Neural cell (in vitro differentiated cells): ENCODE measurements around the gene ARL5A.

Experiments used
- EZH2 ChIP-seq: fragments of 200-600, 300-800 bp; shearing (Covaris generic), sonication (generic); IDR thresholded peaks from 2 replicates; pipeline ENCODE4 v1.6.1; 2014; ENCODE audit warnings: antibody characterized with exemption, low read length, borderline replicate concordance, mild to moderate bottlenecking; ENCODE audit not compliant: insufficient read depth, poor library complexity, severe bottlenecking
- POLR2AphosphoS5 ChIP-seq: IDR thresholded peaks from 2 replicates; pipeline ENCODE4 v1.6.1; 2012
- RAD21 ChIP-seq: fragments of 450-650 bp; conservative IDR thresholded peaks from 2 replicates; pipeline ENCODE4 v1.6.1; 2014; ENCODE audit warnings: antibody characterized with exemption, mild to moderate bottlenecking, moderate library complexity
- TF ChIP-seq, protein P1 (sequence below): fragments of 450-650 bp; IDR thresholded peaks from 2 replicates; pipeline ENCODE4 v1.5.1; 2014; ENCODE audit warnings: antibody characterized with exemption, mild to moderate bottlenecking, moderate library complexity; ENCODE audit not compliant: poor library complexity, severe bottlenecking

DNA sequence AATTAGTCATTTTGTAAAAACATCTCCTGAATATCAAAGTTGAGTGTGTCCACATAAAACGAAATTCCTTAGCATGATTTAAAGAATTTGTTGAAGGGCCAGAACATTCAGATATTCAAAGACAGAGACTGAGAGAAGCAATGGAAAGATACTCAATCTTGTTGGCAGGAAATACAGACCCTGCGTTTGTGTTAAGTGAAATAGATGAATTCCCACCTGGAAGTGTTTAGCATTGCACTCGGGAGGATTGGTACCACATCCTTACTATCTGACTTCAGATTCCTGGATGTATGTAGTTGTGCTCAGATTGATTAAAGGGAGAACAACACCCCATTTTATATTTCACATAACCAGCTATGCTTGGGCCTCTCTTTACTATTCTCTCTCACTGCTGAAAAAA is 9.7 kb upstream of the ARL5A start:
- TF ChIP-seq, protein P1, sequence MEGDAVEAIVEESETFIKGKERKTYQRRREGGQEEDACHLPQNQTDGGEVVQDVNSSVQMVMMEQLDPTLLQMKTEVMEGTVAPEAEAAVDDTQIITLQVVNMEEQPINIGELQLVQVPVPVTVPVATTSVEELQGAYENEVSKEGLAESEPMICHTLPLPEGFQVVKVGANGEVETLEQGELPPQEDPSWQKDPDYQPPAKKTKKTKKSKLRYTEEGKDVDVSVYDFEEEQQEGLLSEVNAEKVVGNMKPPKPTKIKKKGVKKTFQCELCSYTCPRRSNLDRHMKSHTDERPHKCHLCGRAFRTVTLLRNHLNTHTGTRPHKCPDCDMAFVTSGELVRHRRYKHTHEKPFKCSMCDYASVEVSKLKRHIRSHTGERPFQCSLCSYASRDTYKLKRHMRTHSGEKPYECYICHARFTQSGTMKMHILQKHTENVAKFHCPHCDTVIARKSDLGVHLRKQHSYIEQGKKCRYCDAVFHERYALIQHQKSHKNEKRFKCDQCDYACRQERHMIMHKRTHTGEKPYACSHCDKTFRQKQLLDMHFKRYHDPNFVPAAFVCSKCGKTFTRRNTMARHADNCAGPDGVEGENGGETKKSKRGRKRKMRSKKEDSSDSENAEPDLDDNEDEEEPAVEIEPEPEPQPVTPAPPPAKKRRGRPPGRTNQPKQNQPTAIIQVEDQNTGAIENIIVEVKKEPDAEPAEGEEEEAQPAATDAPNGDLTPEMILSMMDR: no peak
- TF ChIP-seq EZH2: no peak
- TF ChIP-seq POLR2AphosphoS5: no peak
- TF ChIP-seq RAD21: no peak
